Measurements from ENCODE around the gene POLR2L.

DNA sequence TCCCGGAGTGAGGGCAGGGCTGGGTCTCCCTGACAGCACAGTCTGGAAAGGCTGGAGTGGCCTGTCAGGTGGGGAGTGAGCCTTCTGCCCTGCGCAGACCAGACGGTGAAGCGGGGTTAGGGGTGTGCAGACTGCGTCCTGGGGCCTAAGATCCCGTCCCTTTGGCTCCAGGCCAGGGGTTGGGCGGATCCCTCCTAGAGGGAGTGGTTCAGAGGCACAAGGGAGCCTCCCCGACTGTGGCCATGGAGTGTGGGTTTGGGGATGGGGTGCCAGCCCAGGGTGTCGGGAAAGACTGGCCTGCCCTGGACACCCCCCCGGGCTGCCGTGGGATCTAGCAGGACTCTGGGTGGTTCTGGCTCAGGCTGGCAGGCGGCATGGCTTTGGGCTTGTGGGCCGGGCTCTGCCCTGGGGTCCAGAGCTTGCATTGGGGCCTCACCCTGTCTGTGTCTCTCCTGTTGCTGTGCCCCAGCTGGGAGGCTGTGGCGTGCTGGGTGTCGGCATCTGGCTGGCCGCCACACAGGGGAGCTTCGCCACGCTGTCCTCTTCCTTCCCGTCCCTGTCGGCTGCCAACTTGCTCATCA is 19.8 kb upstream of the POLR2L start:
- TF ChIP-seq POLR2AphosphoS5 (IDR thresholded peaks at IDR 0.05; ENCODE audit: low read depth, low read length) = no peak
- no peak for TF ChIP-seq TAF1 (IDR thresholded peaks at IDR 0.05; ENCODE audit: low read depth, low read length)
